GM18508 (cell line): ENCODE data around the gene DACH1.

Experiments
- ATAC-seq: cut with Tn5 transposase; IDR thresholded peaks from one replicate; pipeline ENCODE4 v1.9.1; 2021; ENCODE audit warnings: moderate number of reproducible peaks; ENCODE audit not compliant: insufficient read depth, unreplicated experiment

The DACH1 gene

GRCh38 chr13:71514900-71515743 is 351.9 kb downstream of the DACH1 start:
- no peak for ATAC-seq

GRCh38 chr13:71513411-71514033 is 353.5 kb downstream of the DACH1 start:
- ATAC-seq, result no peak

- no peak for ATAC-seq
Observed at GRCh38 chr13:71503781-71504180, 363.2 kb downstream of the DACH1 start.

- no peak for ATAC-seq
Observed at GRCh38 chr13:71499944-71500514, 367.0 kb downstream of the DACH1 start.

- ATAC-seq, result no peak
Observed at GRCh38 chr13:71499235-71499634, 367.8 kb downstream of the DACH1 start.

GRCh38 chr13:71493189-71493588 is 373.8 kb downstream of the DACH1 start:
- ATAC-seq, result no peak

- ATAC-seq, result no peak
Observed at GRCh38 chr13:71492346-71492871, 374.6 kb downstream of the DACH1 start.

- ATAC-seq, result no peak
Observed at GRCh38 chr13:71491010-71491409, 376.0 kb downstream of the DACH1 start.

GRCh38 chr13:71489041-71489440 is 378.0 kb downstream of the DACH1 start:
- no peak for ATAC-seq

GRCh38 chr13:71488201-71488600 is 378.8 kb downstream of the DACH1 start:
- ATAC-seq, result no peak

- ATAC-seq, result no peak
Observed at GRCh38 chr13:71485913-71486312, 381.1 kb downstream of the DACH1 start.

GRCh38 chr13:71483733-71484132 is 383.3 kb downstream of the DACH1 start:
- ATAC-seq, result no peak

- no peak for ATAC-seq
Observed at GRCh38 chr13:71481501-71481900, 385.5 kb downstream of the DACH1 start.

GRCh38 chr13:71481046-71481445 is 386.0 kb downstream of the DACH1 start:
- no peak for ATAC-seq

GRCh38 chr13:71477735-71478134 is 389.3 kb downstream of the DACH1 start:
- no peak for ATAC-seq

- ATAC-seq, result no peak
Observed at GRCh38 chr13:71474936-71475335, 392.1 kb downstream of the DACH1 start.

- no peak for ATAC-seq
Observed at GRCh38 chr13:71469626-71470025, 397.4 kb downstream of the DACH1 start.

- no peak for ATAC-seq
Observed at GRCh38 chr13:71464686-71465085, 402.3 kb downstream of the DACH1 start.

GRCh38 chr13:71461892-71462291 is 405.1 kb downstream of the DACH1 start:
- no peak for ATAC-seq

GRCh38 chr13:71460211-71460610 is 406.8 kb downstream of the DACH1 start:
- ATAC-seq, result no peak

- ATAC-seq, result no peak
Observed at GRCh38 chr13:71459708-71460107, 407.3 kb downstream of the DACH1 start.
